ENCODE measurements around the gene CREB5. TPM values are rescaled to one million over a fixed set of nuclear protein-coding genes. Genes with fewer than 3 reads are reported as not detected.

CREB5 gene
- total RNA-seq, 1 donor from 2014 or later, result 43.1 TPM

DNA sequence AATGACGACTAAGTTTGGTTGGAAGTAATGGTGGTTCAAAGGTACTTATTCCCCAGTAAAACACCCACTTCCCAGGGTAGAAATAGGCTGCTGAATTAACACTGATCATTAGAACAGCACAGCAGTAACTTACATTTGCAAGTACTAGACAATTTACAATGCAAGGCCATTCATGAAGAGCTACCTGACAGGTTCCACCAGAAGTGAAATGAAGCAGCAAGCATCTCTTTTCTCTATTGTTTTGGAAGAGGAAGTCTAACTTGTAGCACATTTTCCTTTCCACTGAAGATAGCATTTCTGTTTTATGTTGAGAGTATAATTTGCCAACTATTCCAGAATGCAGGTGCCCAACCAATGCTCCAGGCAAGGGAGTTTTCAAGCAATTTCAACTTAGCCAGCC, 145.9 kb downstream of the CREB5 start:
- intact Hi-C loops (cut with DNase I), result no loop called here
- DNase-seq (ENCODE audit: low spot score), result no peak

DNA sequence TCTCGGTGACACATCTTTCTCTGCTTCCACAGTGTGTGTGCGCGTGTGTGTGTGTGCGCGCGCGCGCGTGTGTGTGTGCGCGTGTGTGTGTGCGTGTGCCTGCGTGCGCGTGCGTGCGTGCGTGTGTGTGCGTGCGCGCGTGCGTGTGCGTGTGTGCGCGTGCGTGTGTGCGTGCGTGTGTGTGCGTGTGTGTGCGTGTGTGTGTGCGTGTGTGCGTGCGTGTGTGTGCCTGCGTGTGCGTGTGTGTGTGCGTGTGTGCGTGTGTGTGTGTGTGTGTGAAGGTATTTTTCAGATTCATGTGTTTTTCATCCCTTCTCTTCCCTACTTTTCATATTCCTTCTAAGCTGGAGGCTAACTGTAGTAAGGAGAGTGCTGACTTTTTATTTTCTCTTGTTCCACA, 148.4 kb downstream of the CREB5 start:
- DNase-seq (ENCODE audit: low spot score), result no peak
- intact Hi-C loops (cut with DNase I), result no loop called here

DNA sequence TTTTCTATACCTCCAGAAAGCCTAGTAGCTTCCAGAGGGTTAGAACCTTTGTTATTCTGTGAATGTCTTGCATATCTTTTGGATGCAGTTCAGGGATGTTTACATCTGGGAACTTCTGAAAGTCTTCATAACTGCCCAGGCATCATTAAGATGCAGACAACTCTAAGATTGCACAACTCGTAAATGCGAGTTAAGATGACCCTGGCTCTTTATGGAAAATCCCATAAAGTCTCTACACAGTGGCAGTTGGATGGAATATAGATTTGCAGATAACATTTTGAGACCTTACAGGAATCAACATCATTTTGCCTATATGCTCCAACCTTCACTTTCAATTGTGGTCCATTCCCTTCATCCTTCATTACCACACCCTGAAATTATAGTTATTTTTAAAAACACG, 151.7 kb downstream of the CREB5 start:
- intact Hi-C loops (cut with DNase I), result no loop called here
- DNase-seq (ENCODE audit: low spot score), result no peak

DNA sequence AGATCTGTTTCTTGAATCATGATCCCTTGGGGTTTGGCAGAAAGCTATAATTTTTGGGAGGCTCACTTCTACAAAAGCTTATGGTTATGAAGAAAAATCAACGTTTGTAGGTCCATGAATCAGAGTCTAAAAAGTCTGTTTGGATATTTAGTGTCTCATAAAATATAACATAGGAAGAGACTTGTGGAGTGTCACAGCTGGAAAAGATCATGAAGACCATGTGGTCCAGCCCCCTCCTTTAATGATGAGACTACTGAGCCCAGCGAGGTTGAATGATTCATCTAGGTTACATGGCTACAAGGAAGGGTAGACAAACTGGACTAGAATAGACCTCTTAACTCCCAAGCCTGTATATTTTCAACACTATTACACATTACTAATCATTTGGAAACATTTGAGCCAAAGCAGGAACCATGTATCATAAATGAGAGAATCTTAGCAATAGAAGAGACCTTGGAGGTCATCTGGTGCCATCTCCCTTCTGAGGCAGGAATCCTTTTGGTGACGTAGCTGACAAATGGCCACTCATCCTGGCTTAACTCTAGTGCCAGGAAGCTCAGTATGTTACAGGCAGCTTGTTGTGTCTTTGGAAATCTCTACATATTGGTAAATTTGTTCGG, 152.5 kb downstream of the CREB5 start:
- intact Hi-C loops (cut with DNase I), result no loop called here
- no peak for DNase-seq (ENCODE audit: low spot score)

DNA sequence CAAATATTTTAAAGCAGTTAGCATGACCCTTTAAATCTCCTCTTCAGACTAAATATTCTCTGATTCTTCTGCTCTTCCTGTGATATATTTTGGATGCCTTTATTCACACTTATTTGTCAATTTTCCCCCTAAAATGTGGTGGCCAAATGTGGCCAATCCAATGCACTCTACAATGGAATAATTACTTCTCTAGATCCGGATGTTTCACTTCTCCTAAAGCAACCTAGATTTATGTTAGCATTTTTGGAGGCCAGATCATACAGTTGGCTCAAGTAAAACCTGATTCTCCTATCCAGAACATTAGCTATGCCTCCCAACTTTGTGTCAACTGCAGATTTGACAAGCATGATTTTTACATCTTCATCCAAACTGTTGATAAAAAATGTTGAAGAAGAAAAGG, 153.7 kb downstream of the CREB5 start:
- DNase-seq (ENCODE audit: low spot score), result no peak
- intact Hi-C loops (cut with DNase I), result no loop called here

DNA sequence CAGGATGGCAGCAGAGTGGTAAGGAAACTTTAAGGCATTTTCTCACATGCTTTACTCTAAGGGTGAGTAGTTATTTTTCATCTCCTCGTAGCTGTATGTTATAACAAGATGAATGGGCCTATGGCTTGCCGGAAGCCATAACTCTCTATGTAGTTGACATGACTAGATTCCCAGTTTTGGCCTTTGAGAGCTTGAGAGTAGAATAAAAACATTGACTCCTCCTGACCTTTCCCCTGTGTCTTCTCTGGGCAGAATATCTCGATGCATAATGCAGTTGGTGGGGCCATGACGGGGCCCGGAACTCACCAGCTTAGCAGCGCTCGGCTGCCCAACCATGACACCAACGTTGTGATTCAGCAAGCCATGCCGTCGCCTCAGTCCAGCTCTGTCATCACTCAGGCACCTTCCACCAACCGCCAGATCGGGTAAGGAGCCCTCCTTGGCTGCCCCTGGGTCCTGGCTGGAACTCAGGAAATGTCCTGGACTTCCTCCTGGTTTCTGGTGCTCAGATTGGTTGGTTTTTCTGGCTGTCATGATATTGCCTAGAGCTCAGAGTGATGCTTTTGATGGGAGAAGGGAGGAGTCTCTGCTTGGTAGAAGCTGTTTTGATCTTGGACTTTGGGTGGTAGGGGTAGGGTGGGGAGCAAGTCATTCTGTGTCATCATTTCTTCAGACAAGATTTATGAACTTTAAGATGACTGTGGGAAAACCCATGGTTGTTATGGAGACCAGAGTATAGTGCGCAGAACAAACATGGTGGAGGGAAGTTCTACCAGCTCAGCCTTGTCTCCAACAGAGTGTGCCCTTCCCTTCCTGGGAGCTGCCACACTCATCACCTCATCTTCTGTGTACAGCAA, 158.0 kb downstream of the CREB5 start:
- intact Hi-C loops (cut with DNase I), result loop anchor here (5.0 kb wide), 1 partner anchor 38 kb away; no protein-coding TSS in a partner anchor
- no peak for DNase-seq (ENCODE audit: low spot score)

DNA sequence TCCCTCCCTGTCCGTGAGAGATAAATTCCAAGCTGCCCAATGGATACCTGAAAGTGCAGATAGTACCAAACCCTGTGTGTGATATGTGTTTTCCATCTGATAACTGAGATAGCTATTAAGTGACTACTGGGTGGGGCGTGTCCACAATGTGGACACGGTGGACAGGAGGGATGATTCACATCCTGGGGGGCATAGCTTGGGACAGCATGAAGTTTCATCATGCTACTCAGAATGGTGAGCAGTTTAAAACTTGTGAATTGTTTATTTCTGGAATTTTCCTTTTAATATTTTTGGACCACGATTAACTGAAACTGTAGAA, 158.6 kb downstream of the CREB5 start:
- intact Hi-C loops (cut with DNase I), result loop anchor here (5.0 kb wide), 1 partner anchor 39 kb away; no protein-coding TSS in a partner anchor

DNA sequence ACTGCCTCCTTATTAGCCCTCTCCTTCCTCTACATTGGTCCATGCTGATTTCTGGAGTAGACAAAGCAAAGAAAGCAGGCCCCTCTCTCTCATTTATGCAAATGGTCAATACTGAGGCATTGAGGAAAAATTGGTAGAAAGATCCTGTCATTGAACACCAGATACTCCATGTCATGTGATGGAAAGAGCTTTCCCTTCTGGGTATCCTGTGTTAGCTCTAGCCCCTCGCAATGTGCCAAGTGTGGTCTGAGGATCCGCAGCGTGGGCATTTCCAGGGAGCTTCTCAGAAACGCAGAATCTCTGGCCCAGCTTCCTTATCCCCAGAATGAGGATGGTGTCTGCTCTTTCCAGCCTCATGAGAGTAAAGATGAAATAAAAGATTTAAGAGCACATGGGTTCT, 159.1 kb downstream of the CREB5 start:
- intact Hi-C loops (cut with DNase I), result loop anchor here (5.0 kb wide), 1 partner anchor 39 kb away; no protein-coding TSS in a partner anchor
- no peak for DNase-seq (ENCODE audit: low spot score)

More for the DNA sequence above, 158.6 kb downstream of the CREB5 start:
- DNase-seq (ENCODE audit: low spot score), result no peak

DNA sequence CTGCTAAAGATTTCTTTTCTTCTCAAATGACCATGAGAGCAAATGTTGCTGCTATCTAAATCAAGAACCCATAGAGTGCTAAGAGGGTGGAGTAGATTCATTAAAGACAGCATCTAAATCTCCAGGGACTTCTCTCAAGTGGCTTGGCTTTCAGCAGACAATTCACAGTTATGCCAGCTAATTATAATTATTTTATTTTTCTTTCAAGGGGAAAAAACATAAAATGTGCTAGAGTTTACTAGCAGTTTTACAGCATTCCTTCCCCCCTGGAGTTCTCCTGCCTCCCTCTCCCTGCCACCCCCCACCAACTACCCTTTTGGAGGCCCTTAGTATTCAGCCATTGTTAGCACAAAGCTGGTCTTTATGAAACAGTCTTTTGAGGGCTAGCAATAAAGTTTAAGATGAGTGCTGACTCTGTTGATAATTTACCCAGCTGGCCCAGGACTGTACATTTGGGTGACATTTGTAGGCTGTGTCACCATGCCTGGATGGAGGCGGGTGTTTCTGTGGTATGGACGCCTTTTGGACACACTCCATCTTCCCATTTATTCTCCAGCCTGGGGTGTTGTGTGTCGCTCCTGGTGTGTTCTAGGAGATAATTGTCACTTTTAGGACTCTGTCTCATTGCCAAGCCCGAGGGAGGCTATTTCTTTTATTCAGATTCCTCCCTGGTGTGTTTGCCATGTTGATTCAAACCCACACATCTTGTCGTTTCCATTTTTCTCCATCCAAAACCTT, 160.2 kb downstream of the CREB5 start:
- intact Hi-C loops (cut with DNase I), result loop anchor here (5.0 kb wide), 1 partner anchor 40 kb away; no protein-coding TSS in a partner anchor
- no peak for DNase-seq (ENCODE audit: low spot score)

DNA sequence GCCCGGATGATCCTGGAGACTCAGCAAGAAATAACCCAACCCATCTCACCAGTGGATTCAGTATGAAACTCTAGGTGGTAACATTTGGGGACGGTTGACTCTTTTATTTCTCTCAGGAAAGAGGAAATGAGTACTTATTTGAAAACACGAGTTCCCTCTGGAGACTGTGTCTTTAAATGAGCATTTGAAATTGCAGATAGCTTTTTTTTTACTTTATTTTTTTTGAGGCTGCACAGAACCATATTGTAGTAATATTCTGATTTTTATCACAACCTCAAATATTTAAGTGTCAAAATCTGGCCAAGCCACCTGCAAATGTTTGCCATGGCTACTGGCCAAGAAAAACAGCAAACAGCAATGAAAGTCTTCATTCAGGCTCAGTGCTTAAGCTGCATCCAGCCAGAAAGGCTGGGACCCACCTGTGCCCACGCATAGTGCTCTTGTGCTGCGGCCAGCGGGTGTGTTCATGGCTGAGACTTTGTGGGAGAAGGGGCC, 160.8 kb downstream of the CREB5 start:
- intact Hi-C loops (cut with DNase I), result loop anchor here (5.0 kb wide), 1 partner anchor 41 kb away; no protein-coding TSS in a partner anchor
- DNase-seq (ENCODE audit: low spot score), result no peak

DNA sequence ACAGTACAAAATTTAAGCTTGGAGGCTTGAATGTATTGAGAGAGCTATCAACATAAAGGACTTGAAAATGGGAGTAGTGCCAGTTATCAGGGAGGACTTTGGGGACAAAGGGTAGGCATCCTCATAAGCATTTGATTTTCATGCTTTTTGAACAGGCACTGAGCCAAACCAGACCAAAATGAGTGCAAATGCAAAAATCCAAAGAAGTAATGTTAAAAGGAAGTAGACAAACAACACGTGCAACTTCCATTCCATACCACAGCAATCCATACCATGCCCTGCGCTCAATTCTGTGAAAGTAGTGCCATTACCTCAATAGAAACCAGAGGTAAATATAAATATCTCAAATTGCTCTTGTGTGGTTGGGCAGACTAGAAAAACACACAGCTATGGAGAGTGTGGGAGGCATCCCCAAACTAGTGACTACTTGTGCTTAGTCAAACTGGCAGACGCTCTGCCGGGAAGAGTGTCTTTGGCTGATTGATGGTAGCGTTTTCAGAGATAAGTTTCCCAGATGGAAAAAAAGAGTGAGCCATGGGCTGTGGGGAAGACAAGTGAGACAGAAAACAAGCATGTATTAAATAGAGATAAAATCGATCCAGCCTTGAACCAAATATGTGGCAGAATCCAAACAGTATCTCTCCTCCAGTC, 161.5 kb downstream of the CREB5 start:
- intact Hi-C loops (cut with DNase I), result loop anchor here (5.0 kb wide), 1 partner anchor 41 kb away; no protein-coding TSS in a partner anchor
- DNase-seq (ENCODE audit: low spot score), result no peak

DNA sequence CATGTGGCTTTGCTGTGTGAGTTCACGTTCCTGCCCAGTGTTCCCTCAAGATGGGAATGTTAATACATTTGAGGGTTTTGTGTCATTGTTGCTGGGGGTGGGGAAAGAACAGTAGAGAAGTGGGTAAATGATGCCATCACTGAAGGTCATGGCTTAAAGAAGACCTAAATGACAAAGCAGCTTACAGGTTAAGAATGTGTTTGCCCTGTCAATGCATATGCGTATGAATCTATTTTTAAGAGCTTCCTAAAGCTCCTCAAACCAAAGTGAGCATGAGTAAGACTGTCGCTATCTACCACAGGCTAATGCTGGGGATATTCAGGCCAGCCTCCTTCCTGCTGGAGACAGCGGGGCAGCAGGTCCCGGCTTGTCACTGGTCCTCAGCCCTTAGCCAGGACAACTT, 162.9 kb downstream of the CREB5 start:
- intact Hi-C loops (cut with DNase I), result no loop called here
- DNase-seq (ENCODE audit: low spot score), result no peak

DNA sequence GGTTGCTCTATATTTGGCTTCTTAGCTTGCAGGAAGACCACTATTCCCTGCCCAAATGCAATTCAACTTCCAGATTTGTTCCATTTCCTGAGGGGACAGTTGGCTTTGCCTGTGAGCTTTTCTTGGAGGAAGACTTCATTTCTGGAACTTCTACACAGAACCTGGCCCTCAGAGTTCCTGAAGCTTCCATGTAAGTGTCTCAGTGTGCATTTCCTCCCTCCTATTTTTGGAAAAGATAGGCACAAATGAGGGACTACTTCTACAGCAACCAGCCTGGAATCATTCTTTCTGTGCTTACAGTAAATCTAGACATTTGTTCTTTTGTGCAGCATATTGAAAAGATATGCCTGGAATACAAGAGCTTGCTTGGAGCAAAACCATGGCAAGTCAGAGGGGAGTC, 164.3 kb downstream of the CREB5 start:
- DNase-seq (ENCODE audit: low spot score), result no peak
- intact Hi-C loops (cut with DNase I), result no loop called here

DNA sequence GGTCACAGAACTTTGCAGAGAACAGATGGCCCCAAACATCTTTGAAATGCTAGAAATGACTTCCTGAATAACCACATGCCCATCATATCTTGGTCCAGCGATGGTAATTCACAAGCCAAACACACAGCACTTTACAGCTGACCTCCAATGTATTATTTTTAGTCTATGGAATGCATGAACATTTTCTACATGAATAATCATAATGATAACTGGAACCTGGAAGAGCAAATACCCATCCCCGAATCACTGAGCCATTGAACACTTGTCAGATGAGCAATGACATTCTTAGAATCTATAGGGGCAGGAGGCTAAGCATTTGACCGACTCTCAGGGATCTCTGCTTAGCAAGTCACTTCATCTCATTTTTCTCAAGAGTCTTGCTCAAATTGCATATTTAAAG, 167.3 kb downstream of the CREB5 start:
- no peak for DNase-seq (ENCODE audit: low spot score)
- intact Hi-C loops (cut with DNase I), result no loop called here

DNA sequence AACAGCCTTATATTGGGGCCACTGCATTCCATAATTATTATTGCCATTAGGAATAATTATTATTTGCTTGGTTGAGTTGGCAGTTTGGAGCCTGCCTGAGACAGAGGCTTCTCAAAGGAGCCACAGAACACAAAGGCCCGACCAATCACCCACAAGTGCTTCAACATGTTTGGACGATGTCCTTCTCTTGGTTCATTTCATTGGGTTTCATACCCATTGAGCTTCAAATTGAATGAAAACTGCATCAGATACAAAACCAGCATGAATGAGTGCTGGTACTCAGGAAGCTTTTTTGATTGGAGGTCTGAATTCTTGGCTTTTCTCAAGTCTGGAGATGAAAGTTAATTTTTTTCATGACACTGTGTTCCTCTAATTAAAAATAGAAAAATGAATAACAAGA, 168.3 kb downstream of the CREB5 start:
- no peak for DNase-seq (ENCODE audit: low spot score)
- intact Hi-C loops (cut with DNase I), result no loop called here

DNA sequence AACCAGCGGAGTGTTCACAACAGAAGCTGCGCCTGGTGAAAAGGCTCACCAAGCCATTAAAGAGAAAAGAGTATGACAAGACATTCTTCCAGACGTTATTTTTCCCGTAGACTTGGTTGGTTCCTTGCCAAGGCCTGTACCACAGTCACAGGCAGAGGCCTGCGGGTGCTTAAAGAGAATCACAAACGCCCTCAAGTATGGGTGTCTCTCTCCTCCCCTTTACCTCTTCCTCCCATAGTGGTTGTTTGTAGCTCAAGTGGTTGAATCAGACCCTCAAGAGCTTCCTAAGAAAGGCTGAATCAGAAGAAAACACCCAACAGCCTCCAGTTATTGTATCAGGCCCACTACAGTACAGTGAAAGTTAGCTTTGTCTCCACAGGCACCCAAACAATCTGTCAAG, 169.0 kb downstream of the CREB5 start:
- DNase-seq (ENCODE audit: low spot score), result no peak
- intact Hi-C loops (cut with DNase I), result no loop called here

DNA sequence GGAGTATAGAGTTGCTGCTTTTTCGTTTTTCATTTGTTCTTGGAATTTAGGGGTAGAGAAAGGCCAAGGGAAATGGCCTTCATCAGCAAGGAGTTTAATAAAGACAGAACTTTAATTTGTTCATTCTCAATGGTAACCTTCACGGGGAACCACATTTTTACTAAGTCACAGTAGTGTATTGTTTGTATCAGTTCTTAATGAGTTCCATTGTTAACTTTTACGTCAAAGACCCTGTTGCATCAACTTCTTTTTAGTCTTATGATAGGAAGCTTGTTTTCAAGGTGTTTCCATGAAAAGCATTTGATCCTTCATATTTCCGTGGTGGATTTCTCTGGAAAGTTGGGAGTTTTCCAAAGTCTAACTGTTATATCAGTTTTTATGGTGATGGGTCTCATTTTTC, 169.9 kb downstream of the CREB5 start:
- intact Hi-C loops (cut with DNase I), result no loop called here

DNA sequence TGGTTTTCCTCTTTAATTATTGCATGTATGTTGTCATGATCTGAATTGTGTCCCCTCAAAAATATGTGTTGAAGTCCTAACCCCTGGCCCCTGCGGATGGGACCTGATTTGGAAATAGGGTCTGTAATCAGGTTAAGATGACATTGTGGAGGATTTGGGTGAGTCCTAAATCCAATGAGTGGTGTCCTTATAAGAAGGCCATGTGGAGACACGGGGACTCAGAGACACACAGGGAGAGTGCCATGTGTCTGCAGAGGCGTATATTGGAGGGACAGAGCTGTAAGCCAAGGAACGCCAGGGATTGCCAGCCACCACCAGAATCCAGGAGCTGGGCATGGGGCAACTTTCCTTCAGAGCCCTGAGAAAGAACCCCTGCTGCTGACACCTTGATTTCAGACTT, 171.9 kb downstream of the CREB5 start:
- intact Hi-C loops (cut with DNase I), result no loop called here
- DNase-seq (ENCODE audit: low spot score), result no peak

More for the DNA sequence above, 169.9 kb downstream of the CREB5 start:
- DNase-seq (ENCODE audit: low spot score), result no peak

DNA sequence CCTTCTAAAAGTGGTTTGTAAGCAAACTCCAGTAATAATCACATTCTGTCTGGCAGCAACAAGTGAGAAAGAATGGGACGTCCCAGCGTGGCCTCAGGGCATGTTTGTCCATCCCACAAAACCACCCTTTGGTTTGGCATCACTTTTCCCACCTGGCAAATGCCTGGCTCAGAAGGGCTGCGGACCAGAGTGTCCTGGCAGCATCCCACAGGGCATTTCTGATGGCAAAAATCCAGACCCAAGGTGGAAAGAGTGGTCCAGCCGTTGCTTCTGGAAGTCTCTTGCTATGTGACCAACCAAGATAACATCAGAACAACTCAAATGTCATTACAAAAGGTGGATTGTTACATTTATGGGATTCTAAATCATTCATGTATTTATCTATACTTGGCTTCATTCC, 174.4 kb downstream of the CREB5 start:
- intact Hi-C loops (cut with DNase I), result no loop called here
- no peak for DNase-seq (ENCODE audit: low spot score)

DNA sequence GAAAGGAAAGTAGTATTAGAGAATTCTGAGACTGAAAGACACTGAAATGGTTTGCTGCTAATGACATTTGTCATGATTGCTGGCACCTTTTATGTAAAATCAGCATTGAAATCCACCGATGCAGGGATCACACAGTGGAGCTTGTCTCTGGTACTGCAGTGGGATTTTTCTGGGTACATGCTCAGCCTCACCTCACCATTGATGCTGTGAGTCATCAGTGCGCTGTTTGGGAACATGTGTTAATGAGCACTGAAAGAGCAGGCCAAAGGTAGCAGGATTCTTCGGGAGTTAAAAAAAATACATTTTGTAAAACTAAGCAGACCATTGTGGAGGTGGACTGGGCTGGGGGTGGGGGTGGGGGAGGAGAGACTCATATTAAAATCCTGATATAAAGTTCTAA, 174.9 kb downstream of the CREB5 start:
- intact Hi-C loops (cut with DNase I), result no loop called here
- DNase-seq (ENCODE audit: low spot score), result no peak
